Stimulated activated CD4-positive, alpha-beta T cell treated with anti-CD3 and anti-CD28 coated beads, Interleukin-2, amount 100 ng/mL, for 24 hours (primary cell): ENCODE results near the gene GRM4.
"Not testable (repeated sequence)": the region's sequence is repeated elsewhere in the genome, so short reads cannot be mapped to it uniquely, and the experiment has no call there.

Source experiments
- DNase-seq, 2 donors: peaks; one replicate each; pipeline ENCODE4 v3.0.0-alpha.2; 2020

Gene GRM4

DNA sequence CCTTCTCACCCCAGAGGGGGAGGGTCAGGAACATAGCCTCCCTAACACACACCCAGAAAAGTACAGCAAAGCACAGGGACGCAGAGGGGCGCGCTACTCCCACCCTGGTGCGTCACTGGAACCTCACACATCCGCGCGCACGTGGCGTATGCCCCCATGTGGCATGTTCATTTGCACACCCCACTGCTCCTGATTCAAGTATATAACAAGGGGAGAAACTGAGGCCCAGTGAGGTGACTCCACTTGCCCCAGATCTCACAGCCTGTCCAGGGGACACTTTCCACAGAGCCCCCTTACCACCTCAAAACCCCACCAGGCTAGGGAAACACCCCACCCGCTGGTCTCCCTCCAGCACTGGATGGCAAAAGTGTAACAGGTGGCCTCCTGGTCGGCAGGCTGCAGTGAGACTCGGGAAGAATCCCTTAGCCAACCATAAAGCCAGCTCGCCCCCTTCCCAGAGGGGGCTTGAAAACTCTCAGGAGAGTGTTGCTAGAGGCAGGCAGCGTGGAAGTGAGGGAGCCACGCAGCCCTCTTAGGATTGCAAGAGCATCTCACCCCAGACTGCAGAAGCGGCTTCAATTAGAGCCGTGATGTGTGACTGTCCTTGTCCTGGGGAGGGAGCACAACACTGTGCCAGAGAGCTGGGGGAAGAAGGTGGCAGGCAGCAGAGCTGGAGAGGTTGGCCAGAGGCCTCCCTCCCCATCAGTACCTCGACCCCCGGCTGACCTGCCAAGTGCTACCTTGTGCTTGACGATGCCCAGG lies at the start of gene GRM4:
GRM4 (minus strand) TSS at position 67 of the 762 bp plus-strand sequence. CDS start 12,591 bp downstream, outside the sequence.
- DNase-seq, result no peak

DNA sequence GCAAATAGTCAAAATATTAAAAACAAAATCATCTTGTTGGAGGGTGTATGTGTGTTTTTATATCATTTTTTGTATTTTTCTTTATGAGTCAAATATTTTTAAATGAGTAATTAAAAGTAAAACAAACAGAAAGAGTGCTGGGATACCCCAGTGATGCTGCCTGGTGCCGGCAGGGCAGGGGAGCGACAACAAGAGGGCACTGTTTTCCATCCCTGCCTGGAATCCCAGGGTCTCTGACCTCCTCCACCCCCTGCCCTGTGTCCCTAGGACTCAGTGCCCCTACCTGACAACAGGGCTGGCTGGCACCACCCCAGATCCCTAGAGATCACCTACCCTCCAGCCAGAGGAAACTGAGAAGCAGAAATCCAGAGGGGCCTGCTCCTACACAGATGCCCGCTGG lies 48.9 kb upstream of the GRM4 start:
- no peak for DNase-seq

DNA sequence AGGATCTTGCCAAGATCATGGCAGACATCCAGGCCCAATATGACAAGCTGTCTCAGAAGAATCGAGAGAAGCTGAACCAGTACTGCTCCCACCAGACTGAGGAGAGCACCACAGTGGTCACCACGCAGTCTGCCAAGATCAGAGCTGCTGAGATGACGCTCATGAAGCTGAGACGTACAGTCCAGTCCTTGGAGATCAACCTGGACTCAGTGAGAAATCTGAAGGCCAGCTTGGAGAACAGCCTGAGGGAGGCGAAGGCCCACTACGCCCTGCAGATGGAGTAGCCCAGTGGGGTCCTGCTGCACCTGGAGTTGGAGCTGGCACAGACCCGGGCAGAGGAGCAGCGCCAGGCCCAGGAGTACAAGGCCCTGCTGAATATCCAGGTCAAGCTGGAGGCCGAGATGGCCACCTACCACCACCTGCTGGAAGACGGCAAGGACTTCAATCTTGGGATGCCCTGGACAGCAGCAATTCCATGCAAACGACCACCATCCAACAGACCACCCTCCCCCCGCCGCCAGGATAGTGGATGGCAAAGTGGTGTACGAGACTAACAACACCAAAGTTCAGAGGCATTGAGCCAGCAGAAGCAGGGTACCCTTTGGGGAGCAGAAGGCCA lies 44.7 kb upstream of the GRM4 start:
- DNase-seq, result no peak

DNA sequence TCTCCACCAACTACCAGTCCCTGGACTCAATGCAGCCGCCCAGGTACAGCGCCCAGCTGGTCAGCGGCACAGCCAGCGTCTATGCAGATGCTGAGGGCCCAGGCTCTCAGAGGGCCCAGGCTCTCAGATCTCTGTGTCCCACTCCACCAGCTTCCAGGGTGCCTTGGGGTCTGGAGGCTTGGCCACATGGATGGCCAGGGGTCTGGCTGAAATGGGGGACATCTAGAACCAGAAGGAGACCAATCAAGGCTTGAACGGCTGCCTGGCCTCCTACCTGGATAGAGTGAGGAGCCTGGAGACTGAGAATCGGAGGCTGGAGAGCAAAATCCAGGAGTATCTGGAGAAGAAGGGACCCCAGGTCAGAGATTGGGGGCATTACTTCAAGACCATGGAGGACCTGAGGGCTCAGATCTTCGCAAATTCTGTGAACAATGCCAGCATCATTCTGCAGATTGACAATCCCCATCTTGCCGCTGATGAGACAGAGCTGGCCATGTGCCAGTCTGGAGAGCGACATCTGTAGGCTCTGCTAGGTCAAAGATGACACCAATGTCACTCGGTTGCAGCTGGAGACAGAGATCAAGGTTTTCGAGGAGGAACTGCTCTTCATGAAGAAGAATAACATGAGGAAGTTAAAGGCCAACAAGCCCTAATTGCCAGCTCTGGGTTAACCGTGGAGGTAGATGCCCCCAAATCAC lies 44.1 kb upstream of the GRM4 start:
- DNase-seq, result peak; percentile 56 to 58

DNA sequence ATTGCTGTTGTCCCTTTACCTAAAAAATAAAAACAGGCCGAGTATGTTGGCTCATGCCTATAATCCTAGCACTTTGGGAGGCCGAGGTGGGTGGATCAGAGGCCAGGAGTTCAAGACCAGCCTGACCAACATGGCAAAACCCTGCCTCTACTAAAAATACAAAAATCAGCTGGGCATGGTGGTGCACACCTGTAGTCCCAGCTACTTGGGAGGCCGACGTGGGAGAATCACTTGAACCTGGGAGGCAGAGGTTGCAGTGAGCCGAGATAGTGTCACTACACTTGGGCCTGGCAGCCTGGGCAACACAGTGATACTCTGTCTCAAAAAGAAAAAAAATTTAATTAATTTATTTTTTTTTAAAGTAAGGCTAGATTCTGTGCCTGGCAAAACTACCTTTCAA lies 38.8 kb upstream of the GRM4 start:
- DNase-seq, result not testable (repeated sequence)

DNA sequence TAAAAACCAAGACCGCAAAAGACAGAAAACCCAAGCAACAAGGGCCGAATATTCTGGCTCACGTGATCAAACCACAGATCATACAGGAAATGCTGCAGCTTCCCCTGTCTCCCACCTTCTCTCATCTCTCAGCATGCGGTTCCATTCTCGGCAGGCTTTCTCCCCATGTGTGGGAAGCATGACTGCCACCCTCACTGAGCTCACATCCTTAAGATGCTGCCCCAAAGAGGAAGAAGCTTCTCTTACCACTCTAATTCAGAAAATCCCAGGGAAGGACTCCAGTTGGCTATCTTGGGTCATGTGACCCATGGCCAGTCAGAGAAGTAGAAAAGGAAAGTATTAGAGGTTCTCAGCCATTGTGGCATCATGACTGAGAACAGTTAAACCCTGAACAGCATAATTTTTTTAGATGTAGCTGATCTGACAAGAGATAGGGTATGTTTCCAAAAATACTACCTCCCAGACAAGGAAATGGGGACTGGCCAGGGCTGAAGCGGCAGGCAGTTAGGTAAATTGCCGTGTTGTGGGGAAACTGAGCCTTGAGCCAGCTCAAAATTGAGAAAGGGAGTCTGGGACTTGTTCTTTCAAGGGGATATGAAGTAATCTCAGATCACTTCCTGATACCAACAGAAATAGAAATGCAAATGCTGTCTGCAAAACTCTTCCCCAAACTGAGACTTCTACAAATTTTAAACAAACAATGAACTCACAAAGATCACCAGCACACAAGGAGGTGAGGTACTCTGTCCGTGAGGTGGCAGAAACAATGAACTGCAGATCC lies 37.1 kb upstream of the GRM4 start:
- peak; percentile 64 to 72 for DNase-seq

DNA sequence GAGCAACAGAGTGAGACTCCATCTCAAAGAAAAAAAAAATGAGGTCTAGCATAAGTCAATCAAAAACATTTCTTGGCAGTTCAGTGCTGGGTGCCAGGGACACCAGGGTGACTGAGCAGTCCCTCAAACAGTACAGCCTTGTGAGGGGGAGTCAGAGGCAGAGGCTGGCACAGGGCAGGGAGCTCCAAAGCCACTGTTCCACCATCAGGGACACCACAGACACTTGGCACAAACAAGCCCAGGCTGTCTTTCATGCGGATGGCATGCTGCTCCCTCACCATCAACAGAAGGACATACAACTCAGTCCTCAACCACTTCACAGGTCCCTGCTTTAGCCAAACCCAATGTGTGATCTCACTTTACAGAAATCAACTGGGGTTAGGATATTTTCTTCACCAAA lies 36.0 kb upstream of the GRM4 start:
- DNase-seq, result no peak

DNA sequence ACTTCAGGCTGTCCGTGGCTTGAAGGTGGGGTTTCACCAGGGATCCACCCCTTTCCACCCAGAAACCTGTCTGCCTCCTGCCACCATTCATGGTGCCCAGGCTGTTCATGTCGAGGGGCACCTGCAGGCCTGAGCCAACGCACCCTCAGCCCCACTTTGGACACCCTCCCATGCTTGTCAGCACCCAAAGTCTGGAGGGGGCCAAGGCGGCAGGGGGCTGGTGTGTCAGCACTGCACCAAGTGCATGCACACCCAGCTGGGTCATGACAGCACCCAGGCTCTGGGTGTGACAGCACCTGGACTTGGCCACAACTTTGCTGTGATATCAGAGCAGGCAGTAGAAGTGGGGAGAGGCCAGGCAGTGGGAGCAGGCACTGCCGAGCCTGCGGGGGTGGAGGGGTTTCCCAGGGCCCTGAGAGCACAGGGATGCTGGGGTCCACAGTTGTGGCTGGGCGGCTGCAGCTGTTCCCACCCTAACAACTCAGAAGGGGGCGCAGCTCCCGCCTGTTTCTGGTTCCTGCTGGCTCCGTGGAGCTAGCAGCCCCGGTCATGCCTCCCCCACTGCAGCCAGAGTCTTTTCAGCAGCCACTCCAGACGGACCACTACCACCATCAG lies 33.3 kb upstream of the GRM4 start:
- DNase-seq, result no peak

DNA sequence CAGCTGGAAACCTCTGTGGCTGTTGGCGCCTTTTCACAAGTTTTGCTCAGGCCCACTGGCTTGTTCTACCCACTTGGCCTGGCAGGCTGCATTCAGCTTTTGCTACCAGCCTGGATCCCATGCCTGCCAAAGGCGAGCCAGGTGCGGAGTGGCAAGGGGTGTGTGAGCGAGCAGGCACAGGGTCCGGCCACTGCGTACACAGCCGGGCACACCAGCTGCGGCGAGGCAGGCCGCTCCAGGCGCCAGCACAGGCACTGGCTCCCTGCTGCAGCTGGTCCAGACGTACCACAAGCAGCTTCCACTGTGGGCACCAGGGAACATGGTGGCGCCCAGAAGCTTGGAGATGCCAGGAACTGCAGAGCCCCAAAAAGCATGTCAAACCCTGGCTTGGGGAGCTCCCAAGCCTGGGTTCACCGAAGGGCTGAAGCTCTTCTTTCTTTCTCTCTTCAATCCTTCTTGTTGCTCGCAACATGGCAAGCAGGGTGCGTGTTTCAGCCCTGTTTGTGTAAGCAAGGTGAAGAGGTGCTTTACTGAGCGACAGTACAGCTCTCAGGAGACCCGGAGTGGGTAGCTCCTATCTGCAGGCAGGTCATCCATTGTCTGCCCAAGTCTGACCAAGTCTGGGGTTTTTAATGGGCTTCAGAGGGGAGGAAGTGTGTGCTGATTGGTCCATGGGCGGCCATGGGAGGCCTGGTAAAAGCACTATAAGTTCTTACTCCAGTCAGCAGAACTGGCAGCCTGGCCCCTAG lies 32.6 kb upstream of the GRM4 start:
- DNase-seq, result no peak

DNA sequence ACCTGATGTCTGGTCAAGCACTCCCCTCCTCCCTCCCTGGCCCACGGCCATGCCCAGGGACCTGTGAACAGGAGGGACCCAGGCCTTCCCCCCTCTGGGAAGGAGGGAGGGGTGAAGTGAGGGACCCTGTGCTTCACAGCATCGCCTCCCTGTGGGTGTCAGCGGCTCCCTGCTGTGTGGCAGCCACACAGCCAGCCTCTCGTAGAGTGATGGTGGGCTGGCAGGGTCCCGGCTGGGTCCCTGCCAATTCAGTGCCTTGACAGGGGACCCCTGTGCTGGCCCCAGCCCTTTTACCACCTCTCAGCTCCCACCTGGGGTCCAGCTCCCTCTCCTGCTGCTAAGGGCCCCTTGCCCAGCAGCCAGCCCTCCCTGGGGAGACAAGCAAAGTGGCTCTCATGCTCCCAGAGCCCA lies 31.3 kb upstream of the GRM4 start:
- DNase-seq, result peak in 1 of 2 donors; percentile 9

DNA sequence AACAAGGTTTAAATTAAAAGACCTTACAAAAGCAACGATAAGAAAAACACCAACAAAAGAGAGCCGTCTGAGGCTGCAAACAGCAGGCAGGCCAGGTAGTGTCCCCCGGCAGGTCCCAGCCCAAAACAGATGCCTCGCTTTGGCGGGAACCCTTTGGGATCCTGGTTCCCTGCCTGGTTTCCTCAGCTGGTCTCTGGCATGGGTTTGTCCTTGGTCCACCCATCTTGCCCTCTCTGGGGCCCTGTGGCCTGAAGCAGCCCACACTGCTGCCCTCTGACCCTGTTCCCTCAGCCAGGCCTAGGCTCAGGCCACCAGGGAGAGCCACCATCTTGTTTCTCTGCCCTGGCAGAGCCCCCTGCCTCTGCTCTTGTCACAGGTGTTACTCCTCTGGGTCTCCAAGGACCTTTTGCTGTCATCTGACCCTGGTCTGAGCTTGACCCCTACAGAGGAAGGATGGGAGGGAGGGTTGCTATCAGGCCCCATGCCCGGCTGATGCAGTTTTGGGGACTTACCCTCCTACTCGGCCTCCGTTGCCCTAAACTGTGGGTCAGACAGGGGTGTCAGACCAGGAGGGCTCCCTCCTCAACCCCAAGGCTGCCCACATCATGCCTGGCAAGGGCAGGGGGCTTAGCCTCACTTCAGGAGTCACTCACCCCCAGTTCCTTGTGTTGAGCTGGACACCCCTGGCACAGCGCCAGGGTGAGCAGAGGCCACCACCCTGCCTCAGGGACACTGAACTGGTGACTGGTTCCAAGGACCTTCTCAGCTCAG lies 30.6 kb upstream of the GRM4 start:
- no peak for DNase-seq

DNA sequence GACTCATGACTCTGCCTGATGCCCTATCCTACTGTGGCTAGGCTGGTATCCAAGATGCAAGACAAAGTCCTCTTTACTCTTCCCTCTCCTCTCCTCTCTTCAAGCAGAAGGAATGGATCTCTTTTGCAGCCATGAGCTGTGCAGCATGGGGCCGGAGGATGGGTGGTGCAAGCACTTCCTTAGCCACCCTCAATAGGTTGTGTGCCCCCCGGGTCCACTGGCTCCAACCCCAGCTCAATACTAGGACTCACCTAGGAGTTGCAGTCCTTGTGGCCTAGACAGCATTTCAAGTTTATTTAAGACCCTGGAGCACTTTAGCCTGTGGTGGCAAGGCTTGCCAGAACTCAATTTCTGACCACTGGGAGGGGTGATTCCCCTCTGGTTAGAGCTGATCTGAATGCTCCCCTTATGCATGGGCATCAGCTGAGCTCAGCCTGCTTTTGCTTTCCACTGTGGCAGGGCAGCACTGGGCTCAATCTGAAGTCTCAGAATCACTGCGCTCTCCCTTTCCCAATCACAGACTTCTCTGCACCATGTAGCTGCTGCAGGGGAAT lies 29.0 kb upstream of the GRM4 start:
- peak in 1 of 2 donors; percentile 14 for DNase-seq

DNA sequence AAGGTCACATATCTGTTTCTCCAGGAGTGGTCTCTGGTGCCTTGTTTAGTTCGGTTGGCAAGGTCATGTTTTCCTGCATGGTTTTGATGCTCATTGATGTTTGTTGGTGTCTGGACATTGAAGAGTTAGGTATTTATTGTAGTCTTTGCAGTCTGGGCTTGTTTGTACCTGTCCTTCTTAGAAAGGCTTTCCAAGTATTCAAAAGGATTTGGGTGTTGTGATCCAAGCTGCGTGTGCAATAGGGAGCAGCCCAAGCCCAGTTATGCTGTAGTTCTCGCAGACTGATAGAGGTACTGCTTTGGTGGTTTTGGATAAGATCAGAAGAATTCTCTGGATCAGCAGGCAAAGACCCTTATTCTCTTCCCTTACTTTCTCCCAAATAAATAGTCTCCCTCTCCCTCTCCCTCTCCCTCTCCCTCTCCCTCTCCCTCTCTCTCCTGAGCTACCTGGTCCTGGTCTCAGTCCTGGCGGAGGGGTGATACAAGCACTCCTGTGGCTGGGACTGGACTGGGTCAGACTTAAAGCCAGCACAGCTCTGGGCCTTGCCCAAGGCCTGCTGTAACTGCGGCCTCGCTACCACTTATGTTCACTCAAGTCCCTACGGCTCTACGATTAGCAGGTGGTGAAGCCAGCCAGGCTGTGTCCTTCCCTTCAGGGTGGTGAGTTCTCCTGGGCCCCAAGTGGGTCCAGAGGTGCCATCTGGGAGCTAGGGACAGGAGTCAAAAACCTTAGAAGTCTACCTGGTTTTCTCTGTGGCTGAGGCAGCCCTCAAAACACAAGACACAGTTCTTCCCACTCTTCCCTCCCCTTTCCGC lies 27.3 kb upstream of the GRM4 start:
- no peak for DNase-seq

DNA sequence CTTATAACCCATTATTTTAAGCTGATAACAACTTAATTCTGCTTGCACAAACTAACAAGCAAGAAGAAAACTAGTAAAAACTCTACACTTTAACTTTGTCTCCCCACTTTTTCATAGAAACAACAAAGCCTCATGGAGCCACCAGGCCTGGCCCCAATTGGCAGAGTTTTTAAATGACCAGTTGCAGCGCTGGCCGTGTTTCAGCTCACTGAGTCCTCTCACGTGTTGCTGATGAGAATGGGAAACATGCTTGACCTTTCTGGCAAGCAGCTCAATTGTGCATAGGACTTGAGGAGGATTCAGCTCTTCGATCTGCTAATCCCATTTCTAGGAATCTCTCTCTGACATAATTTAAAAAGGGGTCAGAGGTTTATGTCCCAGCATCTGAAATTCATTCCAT lies 24.5 kb upstream of the GRM4 start:
- no peak for DNase-seq

DNA sequence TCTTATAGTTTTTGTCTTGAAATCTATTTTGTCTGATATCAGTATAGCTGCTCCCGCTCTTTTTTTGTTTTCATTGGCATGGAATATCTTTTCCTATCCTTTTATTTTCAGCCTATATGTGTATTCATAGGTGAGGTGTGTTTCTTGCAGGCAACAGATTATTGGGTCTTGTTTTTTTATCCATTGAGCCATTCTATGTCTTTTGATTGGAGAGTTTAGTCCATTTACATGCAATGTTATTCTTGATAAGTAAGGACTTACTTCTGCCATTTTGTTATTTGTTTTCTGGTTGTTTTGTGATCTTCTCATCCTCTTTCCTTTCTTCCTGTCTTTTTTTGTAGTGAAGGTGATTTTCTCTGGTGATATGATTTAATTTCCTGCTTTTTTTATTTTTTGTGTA lies 24.0 kb upstream of the GRM4 start:
- no peak for DNase-seq

DNA sequence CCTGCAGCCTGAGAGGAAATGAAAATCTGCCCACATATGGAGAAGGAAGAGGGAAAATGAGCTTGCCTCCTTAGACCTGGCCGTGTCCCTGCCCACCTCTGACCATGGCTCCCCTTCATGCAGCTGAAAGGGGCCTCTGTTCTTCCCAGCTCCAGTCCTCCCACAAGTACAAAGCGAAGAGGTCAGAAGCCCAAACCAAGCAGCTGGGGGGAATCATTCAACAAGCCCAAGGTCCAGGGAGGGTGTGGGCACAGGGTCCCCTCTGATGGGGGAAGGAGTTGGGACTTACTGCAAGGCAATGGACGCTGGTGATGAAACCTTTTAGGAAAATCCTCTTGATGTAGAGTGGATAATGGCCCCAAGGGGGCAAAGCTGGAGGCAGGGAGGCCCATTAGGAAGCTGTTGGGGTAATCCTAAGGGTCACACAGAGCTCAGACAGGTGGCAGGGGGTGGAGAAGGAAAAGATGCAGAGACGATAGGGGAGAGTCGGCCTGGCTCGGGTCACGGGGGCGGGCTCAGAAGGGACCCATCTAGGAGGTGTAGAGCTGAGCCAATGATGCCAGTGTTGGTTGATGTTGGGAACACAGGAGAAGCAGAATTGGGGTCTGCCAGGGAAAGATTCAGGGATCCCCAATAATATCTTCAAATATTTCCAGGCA lies 16.1 kb upstream of the GRM4 start:
- no peak for DNase-seq

DNA sequence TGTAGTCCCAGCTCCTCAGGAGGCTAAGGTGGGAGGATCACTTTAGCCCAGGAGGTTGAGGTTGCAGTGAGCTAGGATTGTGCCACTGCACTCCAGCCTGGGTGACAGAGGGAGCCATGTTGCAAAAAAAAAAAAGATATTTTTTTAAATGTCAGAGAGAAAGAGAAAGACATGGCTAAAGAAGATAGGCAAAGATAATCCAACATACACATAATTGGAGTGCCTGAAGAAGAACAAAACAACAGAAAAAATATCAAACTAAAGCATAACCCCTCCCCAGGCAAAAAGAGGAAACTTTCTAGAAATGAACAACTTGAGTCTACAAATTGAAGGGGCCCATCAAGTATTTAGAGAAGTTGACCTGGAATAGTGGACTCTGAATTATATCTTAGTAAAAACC lies 14.0 kb upstream of the GRM4 start:
- no peak for DNase-seq

DNA sequence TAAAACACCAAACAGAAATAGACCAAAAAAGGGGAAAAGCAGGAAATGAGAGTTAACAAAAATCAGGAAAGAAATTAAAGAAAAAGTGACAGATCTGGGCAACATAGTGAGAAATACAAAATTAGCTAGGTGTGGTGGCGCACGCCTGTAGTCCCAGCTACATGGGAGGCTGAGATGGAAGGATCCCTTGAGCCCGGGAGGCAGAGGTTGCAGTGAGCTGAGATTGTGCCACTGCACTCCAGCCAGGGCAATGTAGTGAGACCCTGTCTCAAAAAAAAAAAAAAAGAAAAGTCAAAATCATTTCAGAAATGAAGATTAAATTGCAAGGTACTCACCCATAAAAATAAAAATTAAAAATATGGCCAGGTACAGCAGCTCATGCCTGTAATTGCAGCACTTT lies 13.0 kb upstream of the GRM4 start:
- no peak for DNase-seq

DNA sequence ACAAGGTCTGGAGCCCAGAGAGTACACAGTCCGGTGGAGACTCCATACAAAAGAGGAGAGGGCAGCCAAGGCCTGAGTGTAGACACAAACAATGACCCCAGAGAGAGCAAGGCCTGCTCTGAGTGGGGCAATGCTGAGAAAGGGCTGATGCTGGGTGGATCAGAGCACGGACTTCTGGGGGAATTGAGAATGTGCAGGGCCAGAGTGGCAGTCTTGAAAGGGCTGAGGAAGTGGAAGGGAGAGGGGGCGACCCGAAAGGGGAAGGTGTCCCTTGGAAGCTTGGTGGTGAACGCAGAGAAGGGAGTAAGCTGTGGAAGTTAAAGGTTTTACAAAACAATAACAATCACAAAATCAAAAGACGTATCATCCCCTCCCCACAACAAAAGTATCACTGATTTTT lies 12.0 kb upstream of the GRM4 start:
- DNase-seq, result no peak
